GM19372 (cell line): ENCODE results near the gene ASB11.
"Not testable (repeated sequence)": the region's sequence is repeated elsewhere in the genome, so short reads cannot be mapped to it uniquely, and the experiment has no call there.

Source experiments
- ATAC-seq: cut with Tn5 transposase; IDR thresholded peaks from one replicate; pipeline ENCODE4 v1.9.1; 2021; ENCODE audit warnings: mild to moderate bottlenecking, low read depth, moderate library complexity; ENCODE audit not compliant: unreplicated experiment

The ASB11 gene

DNA sequence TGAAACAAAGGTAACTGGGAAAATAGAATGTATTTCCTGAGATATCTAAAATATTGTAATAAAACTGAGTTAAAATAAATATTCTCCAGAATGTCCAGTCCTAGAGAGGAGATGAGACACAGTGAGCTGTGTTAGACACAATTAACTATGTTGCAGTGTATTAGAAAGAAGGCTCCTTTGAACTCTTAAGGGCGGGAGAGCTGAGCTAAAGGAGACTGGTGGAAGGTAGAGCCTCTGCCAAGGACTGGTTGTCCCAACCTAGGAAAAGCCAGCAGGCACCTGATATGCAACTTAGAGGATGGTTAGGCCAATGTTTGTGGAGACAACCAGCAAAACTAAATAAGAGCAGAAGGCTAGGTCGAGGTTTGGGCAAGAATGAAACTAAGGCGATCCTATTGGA, 4.3 kb downstream of the ASB11 start:
- ATAC-seq = no peak

DNA sequence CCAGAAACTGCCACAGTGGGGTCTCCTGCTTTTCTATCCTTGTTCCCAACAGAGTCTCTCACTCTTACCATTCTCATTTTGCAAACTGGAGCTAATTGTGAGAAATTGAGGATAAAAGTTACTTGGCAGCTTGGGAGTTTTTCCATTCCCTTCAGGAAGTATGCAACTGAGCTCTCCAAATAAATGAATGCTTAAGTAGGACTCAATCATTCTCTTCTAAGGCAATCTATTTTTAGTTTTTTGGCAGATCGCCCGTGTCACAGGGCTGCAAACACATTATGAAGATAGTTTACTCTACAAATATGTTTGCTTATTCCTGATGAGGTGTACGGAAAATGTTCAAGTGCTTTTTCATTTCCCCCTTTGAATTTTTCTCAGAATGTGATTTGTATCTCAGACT, 5.3 kb downstream of the ASB11 start:
- no peak for ATAC-seq

DNA sequence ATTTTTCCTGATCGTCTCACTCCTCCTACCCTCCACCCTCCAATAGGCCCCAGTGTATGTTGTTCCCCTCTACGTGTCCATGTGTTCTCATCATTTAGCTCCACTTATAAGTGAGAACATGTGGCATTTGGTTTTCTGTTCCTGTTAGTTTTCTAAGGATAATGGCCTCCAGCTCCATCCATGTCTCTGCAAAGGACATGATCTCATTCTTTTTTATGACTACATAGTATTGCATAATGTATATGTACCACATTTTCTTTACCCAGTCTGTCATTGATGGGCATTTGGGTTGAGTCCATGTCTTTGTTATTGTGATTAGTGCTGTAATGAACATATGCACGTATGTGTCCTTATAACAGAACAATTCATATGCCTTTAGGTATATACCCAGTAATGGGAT, 9.5 kb downstream of the ASB11 start:
- not testable (repeated sequence) for ATAC-seq

DNA sequence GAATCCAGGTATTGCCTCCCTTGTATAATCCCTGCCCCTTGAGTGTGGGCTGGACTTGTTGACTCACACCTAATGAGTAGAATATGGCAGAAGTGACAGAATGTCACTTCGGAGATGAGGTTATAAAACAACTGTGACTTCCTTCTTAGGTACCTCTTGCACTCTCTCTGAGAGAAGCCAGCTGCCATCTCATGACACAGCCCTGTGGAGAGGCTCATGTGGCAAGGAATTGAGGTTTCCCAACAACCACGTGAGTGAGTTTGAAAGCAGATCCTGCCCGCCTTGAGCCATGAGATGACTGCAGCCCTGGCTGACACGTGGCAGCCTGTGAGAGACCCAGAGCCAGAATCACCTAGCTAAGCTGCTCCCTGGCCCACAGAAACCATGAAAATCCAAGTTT, 13.5 kb downstream of the ASB11 start:
- ATAC-seq = no peak

DNA sequence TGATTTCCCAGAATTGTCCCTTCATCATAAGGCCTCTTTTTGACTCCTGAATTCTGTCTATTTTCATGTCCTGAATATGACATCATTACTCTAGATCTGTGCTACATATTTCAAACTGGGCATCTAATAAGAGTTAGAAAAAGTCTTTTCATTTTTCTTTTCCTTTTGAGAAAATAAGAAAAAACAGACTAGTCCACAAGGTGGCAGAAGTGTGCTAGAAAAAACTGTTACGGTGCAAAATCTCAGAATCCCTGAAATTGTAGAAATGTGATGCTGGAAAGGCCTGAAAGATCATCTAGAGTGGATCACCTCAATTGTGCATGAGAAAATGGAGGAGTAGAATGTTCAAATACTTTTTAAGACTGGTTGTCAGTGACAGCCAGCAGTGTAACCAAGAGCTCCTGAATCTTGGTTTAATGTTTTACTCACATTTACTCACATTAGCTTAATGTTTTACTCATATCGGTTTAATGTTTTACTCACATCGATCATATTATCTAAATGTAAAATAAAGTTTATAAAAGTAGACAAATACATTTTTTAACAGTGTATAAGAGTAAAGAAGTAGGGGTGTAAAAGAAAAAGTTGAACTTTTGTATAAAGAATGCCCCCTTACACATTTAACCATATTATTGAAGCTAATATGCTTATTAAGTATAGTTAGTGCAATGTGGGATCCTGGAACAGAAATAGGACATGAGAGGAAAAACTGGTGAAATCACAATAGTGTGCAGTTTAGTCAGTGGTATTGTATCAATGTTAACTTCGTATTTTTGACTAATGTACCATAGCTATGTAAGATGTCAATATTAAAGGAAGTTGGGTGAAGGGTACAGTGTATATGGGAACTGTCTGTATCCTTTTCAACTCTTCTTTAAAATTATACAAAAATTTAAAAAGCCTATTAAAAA, 15.2 kb downstream of the ASB11 start:
- no peak for ATAC-seq

DNA sequence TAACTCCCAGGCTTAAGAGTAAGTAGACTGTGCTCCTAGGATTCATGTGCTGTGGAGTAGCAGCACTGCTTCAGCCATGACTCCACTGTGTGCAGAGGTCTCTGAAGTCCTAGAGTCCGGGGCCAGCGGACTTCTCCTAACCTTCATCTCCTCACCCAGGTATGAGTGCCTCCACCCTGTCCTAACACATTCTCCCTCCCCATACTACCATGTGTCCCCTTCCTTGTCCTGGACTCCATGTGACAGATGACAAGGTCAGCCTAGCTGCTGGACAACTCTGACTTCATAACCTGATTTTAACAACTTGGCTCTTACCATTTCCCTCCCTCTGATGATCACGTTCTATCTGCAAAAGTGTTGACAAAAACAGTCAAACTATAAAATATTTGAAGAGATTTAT, 16.7 kb downstream of the ASB11 start:
- no peak for ATAC-seq

DNA sequence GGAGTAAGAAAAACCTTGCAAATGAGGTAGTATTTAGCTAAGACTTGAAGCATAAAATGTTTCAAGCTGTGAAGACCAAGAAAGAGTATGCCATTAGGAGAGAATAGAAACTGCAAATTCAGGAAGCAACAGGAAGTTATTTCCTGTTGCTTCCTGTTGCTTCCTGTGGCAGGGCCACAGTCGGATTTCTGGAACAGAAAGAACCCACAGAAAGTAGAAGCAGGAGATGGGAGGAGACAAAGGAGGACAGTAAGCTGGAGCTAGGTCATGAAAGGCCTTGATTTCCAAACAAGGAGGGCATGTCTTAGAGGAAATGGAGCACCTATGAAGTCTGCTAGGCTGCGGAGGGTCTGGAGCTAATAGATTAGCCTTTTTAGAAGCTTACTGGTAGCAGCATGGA, 17.2 kb downstream of the ASB11 start:
- ATAC-seq = no peak

DNA sequence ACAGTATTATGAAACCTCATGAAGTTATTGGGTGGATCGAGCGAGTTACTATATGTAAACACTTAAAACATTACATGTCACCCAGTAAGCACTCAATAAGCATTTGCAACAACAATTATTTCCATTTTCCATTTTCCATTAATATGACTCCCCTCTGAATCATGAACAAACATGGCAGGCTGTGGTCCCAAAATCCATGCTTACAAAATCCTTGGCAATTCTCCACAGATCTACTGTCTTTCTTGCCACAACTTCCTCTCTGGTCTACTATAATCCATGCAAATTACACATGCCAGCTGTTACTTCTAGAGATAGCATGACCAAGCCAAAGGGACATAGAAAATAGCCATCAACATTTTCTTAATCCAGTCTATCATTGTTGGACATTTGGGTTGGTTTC, 22.0 kb downstream of the ASB11 start:
- ATAC-seq = no peak

DNA sequence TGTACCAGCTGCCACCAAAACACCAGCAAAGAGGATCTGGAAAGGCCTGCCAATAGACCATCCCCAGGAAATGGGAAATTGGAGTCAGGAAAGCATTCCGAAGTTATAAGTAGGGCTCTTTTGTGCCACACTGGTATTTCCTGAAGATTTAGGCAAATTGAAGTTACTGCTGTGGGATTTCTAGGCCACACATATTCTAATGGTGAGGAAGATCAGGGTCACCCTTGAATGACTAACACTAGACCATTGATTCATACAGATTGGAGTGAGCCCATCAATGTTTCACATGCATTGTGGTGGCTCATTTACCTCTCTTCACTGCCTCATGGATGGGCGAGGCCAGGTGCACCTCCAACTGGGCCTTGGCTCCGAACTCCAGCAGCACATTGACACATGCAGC, 22.6 kb downstream of the ASB11 start:
- no peak for ATAC-seq

DNA sequence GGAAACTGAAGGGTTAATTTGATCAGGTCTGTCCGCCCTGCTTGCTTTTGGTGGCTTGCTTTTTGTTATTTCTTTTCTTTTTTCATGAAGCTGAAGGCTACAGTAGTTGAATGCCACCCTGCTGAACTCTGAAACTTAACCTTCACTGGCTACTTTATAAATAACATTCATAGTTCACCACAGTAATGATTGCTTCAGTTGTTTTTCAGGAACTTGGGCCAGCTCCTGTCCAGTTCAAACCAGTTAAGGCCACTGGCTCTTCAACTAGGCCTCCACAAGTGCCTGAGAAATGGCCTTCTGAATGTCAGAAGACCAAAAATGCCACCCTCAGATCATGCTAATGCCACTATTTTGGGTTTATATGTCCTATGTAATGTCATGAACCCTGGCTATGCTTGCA, 37.8 kb downstream of the ASB11 start:
- ATAC-seq = no peak

DNA sequence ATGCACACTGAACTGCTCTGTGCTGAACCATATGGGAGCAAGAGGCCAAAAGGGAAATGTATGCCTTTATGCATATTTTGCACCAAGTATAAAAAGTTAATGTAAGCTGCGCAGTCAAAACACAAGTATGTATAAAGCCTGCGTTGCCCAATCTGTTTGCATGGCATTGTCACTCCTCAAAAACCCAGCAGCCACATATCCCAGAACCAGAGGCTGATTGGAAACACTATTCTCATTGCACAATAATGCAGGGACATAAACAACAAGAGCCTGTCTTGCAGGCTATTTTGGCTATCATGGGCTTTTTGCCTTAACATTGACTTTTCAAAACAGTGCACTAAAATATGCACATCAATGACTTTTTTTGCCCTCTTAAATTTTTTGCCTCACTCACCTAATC, 40.5 kb downstream of the ASB11 start:
- ATAC-seq = no peak

DNA sequence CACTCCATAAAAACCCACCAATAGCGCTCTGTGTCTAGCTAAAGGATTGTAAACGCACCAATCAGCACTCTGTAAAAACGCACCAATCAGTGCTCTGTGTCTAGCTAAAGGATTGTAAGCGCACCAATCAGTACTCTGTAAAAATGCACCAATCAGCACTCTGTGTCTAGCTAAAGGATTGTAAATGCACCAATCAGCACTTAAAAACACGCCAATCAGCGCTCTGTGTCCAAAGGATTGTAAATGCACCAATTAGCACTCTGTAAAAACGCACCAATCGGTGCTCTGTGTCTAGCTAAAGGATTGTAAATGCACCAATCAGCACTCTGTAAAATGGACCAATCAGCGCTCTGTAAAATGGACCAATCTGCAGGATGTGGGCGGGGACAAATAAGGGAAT, 42.2 kb downstream of the ASB11 start:
- not testable (repeated sequence) for ATAC-seq

DNA sequence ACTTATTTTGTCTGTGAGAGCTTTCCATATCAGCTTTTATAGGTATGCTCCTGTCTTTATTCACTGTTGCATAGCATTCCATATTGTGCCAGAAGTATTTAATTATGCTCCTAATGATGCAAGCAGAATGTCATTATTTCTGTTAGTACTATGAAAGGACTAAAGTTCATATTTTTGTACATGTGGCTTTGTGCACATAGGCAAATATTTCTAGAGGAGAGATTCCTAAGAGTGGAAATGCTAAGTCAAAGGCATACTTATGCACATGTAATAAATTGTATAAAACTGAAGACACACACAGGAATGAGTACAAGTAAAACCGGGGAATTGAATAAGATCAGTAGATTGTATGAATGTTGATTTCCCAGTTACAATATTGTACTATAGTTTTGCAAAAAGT, 43.7 kb downstream of the ASB11 start:
- no peak for ATAC-seq

DNA sequence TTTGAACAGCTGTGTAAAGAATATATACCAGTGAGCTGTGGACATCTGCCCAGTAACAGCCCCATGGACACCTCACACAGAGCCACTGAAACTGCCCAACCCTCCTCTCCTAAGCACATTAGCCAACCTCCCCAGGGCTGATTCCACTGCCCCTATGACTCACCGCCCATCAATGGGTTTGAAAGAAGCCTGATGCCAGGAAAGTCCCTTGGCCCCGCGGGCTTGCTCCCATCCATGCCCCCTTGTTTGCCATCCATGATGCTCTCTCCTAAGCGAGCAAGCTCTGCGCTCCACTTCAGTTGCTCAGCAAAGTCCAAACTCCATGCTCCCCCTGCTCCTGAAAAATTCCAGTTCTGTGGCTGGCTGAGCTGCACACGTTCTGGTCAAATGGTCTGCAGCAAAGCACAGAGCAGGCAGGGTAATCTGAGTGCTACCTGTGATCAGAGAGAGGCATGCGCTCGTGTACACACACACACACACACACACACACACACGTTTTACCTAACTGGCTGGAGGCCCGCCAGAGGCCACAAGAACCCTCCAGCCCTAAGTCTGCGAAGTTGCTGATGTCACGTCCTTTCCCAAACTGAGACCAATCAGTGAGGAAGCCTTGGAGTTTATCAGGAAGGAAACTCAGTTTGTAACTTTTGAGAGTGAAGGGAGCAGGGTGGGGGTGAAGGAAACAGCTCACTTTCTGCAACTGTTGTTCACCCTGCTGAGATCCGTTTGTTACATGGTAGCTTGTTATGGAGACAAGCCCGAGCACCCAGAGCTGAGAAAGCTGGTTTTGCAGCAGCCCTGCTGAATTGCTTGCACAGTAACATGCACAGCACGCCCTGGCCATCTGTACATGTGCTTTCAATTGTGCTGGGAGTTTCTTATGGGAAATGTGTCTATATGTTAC, 45.6 kb downstream of the ASB11 start, which contains the start of gene ASB9:
TSS of gene ASB9 (minus strand) at position 466 of the 904 bp plus-strand sequence. CDS start at position 257, 209 bp downstream.
- no peak for ATAC-seq

DNA sequence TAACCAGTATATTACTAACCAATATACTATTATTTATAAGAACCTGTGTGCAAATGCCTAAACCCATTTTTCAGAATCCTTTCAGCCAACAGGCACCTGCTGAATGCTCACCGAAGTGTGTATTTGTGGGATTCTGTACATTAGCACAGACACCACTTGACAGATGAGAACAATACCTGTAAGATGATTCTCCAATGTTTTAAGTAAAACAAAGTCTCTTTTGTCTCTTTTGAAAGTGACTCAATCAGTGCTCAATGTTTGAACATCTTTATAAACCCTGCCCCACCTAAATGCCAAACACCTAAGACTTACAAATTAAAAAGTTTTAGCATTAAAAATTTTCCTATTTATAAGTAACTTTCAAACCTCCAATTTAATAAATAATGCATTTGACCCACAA, 46.3 kb downstream of the ASB11 start:
- no peak for ATAC-seq

DNA sequence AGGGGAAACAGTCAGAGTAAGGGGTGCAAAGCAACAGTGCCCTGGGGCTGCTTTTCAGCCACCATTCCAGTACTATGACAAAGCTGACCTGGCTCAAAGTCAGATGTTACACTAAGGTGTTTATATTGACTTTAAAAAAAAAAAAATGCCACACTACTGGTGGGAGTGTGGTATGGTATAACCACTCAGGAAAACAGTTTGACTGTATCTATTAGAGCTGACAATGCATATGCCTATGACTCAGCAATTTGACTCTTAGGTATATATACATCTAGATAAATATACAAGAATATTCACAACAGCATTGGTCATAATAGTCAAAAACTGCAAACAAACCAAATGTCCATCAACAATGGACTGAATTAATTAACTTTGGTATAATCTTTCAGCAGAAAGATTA, 60.6 kb downstream of the ASB11 start:
- ATAC-seq = no peak

DNA sequence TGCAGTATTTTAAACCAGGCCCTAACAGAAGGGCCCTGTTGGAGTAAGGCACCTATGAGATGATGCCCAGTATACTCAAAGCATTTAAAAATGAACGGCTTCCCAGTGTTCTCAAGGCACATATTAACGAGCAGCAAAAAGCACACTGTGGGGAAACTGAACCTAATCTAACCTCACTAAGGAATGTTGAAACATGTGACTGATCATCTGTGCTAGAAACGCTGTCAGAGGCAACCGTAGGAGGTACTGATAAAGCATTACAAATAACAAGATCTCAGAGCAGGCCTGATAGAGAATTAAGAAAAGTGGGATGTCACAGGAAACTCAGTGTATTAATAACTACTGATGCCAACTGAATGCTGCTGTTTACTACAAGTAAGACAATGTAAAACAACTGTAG, 69.5 kb downstream of the ASB11 start:
- no peak for ATAC-seq

DNA sequence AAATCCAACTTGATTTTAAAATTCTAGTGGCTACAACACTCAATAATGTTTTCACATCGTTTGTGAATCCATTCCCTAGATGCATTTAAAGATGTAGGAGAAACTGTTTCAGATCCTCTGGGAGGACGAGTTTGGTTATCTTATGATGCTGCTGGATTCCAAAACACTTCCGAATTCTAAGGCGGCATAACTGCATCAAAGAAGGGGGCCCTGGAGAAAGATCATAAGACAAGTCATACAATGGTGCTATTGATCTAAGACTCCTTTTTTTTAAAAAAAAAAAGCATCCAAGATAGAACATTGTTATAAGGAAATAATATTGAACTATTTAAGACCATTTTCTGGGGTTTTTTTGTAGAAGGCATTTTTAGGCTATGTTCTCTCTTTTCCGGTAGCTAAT, 71.0 kb downstream of the ASB11 start:
- no peak for ATAC-seq

DNA sequence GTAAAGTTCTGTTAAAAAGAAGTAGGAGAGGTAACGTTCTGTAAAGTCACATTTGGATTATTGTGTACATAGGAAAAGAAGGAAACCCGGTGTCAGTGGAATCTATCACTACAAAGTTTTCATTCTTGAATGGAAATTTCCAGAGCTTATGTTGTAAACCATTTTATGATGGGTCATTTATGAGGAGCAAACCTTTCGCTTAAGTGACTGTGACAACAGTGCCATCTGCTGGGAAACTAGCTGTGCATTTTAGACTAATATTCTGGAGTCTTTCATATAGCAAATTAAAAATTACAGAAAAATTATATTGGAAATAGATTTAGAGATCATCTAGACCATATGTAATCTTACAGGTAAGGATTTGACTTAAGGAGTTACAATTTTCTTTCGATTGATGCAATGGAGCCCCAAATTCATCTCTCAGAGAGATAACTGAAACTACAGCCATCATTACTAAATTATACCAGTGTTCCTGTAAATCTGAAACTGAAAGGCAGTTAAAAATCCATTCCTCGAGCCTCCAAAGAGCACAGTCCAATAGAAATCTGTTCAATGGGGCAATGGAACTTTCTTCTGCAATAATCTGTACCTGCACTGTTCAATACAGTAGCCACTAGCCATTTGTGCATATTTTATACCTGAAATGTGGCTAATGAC, 72.4 kb downstream of the ASB11 start:
- no peak for ATAC-seq

DNA sequence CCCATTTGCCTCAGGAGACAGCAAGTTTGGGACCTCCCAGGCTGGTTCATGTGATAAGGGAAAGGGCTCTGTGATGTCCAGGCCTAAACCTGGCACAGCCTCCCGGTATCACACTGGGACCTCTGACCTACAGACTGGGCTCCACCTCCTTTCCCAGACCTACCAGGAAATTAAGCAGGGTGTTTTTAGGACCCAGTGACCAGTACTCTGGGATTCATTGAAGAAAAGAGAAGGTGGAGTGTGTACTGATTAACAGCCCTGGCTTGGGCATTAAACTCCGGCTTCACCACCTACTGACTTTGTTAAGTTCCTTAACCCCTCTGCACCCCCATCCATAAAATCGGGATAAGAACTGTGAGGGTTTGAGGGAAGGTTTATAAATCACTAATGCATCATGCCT, 74.1 kb downstream of the ASB11 start:
- ATAC-seq = no peak

DNA sequence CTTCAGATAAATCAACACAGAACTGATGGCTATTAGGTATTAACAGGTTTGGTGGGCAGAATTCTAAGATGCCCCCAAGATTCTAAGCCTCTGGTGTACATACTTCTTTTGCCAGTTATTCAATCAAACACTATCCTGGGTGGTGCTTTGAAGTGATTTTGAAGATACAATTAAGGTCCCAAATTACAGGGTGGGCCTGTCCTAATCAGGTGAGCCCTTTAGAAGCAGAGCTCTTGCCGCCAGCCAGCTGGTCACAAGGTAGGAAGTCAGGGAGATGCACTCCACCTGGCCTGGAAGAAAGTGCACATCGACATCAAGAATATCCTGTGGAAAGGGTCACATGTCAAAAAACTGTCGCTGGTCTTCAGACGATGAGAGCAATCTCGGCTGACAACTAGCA, 75.0 kb downstream of the ASB11 start:
- ATAC-seq = no peak
